Right atrium auricular region (tissue), 2 donors: ENCODE results near the gene ABCC4. TPM values are rescaled to one million over a fixed set of nuclear protein-coding genes. Genes with fewer than 3 reads are reported as not detected.

Experiments
- DNase-seq: peaks from one replicate; pipeline ENCODE4 v3.0.0-alpha.2; 2019; ENCODE audit warnings: low spot score
- H3K27ac ChIP-seq, 2 donors: fragments of 200-600 bp; sonication (generic); 1 replicate in 1 of 2; 2 replicates in 1 of 2; pipeline ENCODE4 v1.5.1; 2016 to 2019
- H3K27me3 ChIP-seq, 2 donors: fragments of 200-600 bp; sonication (generic); one replicate each; pipeline versions ENCODE4 v1.5.1 to v1.6.0; 2017 to 2019
- H3K36me3 ChIP-seq: fragments of 200-600 bp; sonication (generic); one replicate; pipeline ENCODE4 v1.5.1; 2016
- H3K4me1 ChIP-seq, 2 donors: fragments of 200-600 bp; sonication (generic); one replicate each; pipeline versions ENCODE4 v1.5.1 to v1.6.0; 2017 to 2019
- H3K4me3 ChIP-seq, 2 donors: fragments of 200-600 bp; sonication (generic); 1 replicate in 1 of 2; 2 replicates in 1 of 2; pipeline ENCODE4 v1.5.1; 2017 to 2019; ENCODE audit warnings: mild to moderate bottlenecking in 1 of 2, moderate library complexity in 1 of 2
- H3K9me3 ChIP-seq, 2 donors: fragments of 200-600 bp; sonication (generic); one replicate each; pipeline ENCODE4 v1.5.1; 2019
- CTCF ChIP-seq, 2 donors: fragments of 200-600 bp; sonication (generic); IDR thresholded peaks; one replicate each; pipeline ENCODE4 v1.5.1; 2019; ENCODE audit warnings: antibody characterized with exemption in 2 of 2
- total RNA-seq, 2 donors: library from RNA; depleted of rRNA; stranded (reverse); fragments of >200 nt; gene quantifications; one replicate each; pipeline ENCODE4 v1.1.0, GENCODE V29; 2016

Gene ABCC4
- total RNA-seq, 2 donors from 2014 or later = 3.0 to 4.2 TPM

- H3K27ac ChIP-seq = no peak overlapping the region
- peaks cover 0 to 4% of the 10 kb centered on the region in 2 donors for H3K4me1 ChIP-seq
- no peak for DNase-seq
These were observed 150.7 kb downstream of the ABCC4 start for GRCh38 chr13:95150555-95150954.

GRCh38 chr13:95146486-95146885 is 154.8 kb downstream of the ABCC4 start:
- DNase-seq = no peak
- H3K27ac ChIP-seq = no peak overlapping the region
- no peaks in the 10 kb centered on the region for H3K4me1 ChIP-seq
- H3K27me3 ChIP-seq = no peaks in the 10 kb centered on the region
- H3K9me3 ChIP-seq = no peaks in the 10 kb centered on the region
- H3K36me3 ChIP-seq = no peaks in the 10 kb centered on the region
- no peak for TF ChIP-seq CTCF (IDR thresholded peaks at IDR 0.05)
- no peak overlapping the region for H3K4me3 ChIP-seq

More at GRCh38 chr13:95150555-95150954, 150.7 kb downstream of the ABCC4 start:
- H3K27me3 ChIP-seq = no peaks in the 10 kb centered on the region
- H3K4me3 ChIP-seq = no peak overlapping the region
- H3K9me3 ChIP-seq = no peaks in the 10 kb centered on the region
- TF ChIP-seq CTCF (IDR thresholded peaks at IDR 0.05) = no peak
- no peaks in the 10 kb centered on the region for H3K36me3 ChIP-seq

- H3K4me1 ChIP-seq = no peaks in the 10 kb centered on the region
- no peak for TF ChIP-seq CTCF (IDR thresholded peaks at IDR 0.05)
- DNase-seq = no peak
- no peak overlapping the region for H3K4me3 ChIP-seq
- H3K36me3 ChIP-seq = no peaks in the 10 kb centered on the region
- H3K27me3 ChIP-seq = no peaks in the 10 kb centered on the region
- H3K27ac ChIP-seq = no peak overlapping the region
- no peaks in the 10 kb centered on the region for H3K9me3 ChIP-seq
These were observed 155.7 kb downstream of the ABCC4 start for GRCh38 chr13:95145587-95145986.

- no peaks in the 10 kb centered on the region for H3K9me3 ChIP-seq
- TF ChIP-seq CTCF (IDR thresholded peaks at IDR 0.05) = no peak
These were observed 160.7 kb downstream of the ABCC4 start for GRCh38 chr13:95140502-95140901.

GRCh38 chr13:95138876-95139585 is 162.2 kb downstream of the ABCC4 start:
- Histone ChIP-seq H3K9me3 (no peaks in the 10 kb centered on the region), H3K27ac (no peak overlapping the region), H3K4me3 (no peak overlapping the region), H3K36me3 (no peaks in the 10 kb centered on the region), H3K4me1 (no peaks in the 10 kb centered on the region), H3K27me3 (no peaks in the 10 kb centered on the region)
- no peak for TF ChIP-seq CTCF (IDR thresholded peaks at IDR 0.05)
- DNase-seq = no peak

More at GRCh38 chr13:95140502-95140901, 160.7 kb downstream of the ABCC4 start:
- no peak overlapping the region for H3K4me3 ChIP-seq
- H3K27ac ChIP-seq = no peak overlapping the region
- no peaks in the 10 kb centered on the region for H3K27me3 ChIP-seq
- H3K36me3 ChIP-seq = no peaks in the 10 kb centered on the region
- no peaks in the 10 kb centered on the region for H3K4me1 ChIP-seq
- DNase-seq = no peak

- H3K4me1 ChIP-seq = no peaks in the 10 kb centered on the region
- no peaks in the 10 kb centered on the region for H3K9me3 ChIP-seq
- no peak for DNase-seq
- no peaks in the 10 kb centered on the region for H3K36me3 ChIP-seq
- no peak overlapping the region for H3K4me3 ChIP-seq
- no peak overlapping the region for H3K27ac ChIP-seq
- no peak for TF ChIP-seq CTCF (IDR thresholded peaks at IDR 0.05)
- H3K27me3 ChIP-seq = no peaks in the 10 kb centered on the region
These were observed 164.2 kb downstream of the ABCC4 start for GRCh38 chr13:95137096-95137495.
